GM21786 (cell line): ENCODE data around the gene STAT5B.
"Not testable (repeated sequence)": the region's sequence is repeated elsewhere in the genome, so short reads cannot be mapped to it uniquely, and the experiment has no call there.

Experiments used
- ATAC-seq: cut with Tn5 transposase; IDR thresholded peaks from one replicate; pipeline ENCODE4 v1.9.1; 2021; ENCODE audit not compliant: unreplicated experiment

The STAT5B gene

GRCh38 chr17:42307362-42307927 lies 31.3 kb upstream of the STAT5B start:
- ATAC-seq = no peak

GRCh38 chr17:42306385-42306667 lies 30.1 kb upstream of the STAT5B start:
- no peak for ATAC-seq

DNA sequence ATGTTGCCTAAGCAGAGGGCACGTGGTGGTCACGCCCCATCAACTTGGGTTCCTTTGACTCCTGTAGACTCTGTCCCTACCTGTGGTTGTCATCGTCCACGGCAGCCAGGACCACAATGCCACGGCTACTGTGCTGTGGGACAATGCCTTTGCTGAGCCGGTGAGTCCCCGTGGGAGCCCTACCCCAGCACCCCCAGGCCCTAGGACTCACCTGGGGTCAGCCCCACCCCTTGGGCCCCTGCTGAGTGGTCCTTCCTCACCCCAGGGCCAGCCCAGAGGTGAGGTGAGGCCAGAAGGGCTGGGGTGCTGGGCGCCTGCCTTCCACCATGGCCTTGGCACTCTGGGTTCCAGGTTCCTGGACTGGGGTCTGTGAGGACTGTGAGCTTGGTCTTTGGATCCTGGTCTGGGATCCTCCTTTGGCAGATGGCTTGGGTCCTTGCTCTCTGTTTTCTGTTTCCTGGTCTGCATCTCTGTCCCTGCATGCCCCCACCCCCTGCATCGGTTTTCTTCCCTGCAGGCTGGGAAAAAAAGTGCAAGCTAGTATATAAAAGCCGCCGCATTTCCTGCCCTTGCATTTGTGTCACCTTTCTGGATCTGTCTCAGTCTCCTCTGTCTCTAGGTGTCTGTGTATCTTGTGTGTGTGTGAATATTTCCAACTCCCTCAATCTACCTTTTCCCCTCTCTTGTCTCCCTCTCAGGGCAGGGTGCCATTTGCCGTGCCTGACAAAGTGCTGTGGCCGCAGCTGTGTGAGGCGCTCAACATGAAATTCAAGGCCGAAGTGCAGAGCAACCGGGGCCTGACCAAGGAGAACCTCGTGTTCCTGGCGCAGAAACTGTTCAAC lies 29.6 kb upstream of the STAT5B start:
- no peak for ATAC-seq

DNA sequence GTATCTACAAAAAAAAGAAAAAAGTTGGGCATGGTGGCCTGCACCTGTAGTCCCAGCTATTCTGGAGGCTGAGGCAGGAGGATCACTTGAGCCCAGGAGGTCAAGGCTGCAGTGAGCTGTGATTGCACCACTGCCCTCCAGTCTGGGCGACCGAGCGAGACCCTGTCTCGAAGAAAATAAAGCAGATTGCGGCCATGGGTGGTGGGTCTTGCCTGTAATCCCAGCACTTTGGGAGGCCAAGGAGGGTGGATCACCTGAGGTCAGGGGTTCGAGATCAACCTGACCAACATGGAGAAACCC lies 28.8 kb upstream of the STAT5B start:
- ATAC-seq = not testable (repeated sequence)

- no peak for ATAC-seq
These were observed 28.2 kb upstream of the STAT5B start for GRCh38 chr17:42304187-42305030.

DNA sequence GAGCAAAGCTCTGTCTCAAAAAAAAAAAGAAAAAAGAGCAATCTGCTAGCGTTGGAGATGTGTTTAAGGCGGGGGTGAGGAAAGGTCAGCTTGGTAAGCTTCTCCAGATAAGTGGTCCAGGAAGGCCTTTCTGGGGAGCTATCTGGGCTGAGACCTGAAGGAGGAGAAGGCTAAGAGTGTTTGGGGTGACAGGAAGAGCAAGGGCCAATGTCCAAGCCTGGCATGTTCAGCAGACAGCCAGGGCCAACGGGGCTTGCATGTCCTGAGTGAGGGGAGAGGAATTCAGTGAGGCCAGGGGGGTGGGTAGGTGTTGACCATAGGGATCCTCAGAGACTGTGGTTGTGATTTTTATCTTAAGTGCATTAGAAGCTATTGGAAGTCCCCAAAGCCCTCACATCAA lies 27.5 kb upstream of the STAT5B start:
- ATAC-seq = no peak

- ATAC-seq = no peak
These were observed 24.8 kb upstream of the STAT5B start for GRCh38 chr17:42301022-42301421.

DNA sequence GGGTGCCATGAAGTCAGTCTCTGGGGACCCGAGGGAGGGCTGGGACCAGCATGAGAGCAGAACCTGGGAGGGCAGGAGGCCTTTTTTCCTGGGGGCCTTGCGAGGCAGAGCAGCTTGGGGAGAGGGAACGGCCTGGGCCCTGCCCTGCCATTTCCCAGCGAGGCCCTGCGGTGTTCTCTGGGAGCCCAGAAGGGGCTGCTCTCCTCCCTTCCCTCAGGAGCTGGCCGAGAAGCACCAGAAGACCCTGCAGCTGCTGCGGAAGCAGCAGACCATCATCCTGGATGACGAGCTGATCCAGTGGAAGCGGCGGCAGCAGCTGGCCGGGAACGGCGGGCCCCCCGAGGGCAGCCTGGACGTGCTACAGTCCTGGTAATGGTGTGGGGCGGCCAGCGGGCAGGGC lies 23.7 kb upstream of the STAT5B start:
- ATAC-seq = not testable (repeated sequence)

DNA sequence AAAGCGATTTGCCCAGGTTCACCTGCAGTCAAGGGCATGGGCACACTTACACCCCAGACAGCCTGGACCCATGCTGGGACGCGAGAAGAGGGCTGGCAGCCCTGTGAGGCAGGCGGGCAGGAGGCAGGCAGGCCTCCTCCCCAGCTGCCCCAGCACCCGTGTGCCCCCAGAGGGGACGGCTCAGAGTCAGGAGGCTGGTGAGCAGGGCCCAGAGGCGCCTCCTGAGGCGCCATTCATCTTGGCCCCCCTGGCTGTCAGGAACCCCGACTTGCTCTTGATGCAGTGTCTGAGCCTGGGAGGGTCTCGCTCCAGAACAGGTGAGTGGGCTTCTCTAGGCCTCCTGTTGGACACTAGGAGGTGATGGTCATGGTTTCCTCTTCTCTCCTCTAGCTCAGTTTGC lies 23.2 kb upstream of the STAT5B start:
- ATAC-seq = not testable (repeated sequence)

GRCh38 chr17:42297775-42298174 lies 21.6 kb upstream of the STAT5B start:
- not testable (repeated sequence) for ATAC-seq

GRCh38 chr17:42296012-42296411 lies 19.8 kb upstream of the STAT5B start:
- no peak for ATAC-seq

DNA sequence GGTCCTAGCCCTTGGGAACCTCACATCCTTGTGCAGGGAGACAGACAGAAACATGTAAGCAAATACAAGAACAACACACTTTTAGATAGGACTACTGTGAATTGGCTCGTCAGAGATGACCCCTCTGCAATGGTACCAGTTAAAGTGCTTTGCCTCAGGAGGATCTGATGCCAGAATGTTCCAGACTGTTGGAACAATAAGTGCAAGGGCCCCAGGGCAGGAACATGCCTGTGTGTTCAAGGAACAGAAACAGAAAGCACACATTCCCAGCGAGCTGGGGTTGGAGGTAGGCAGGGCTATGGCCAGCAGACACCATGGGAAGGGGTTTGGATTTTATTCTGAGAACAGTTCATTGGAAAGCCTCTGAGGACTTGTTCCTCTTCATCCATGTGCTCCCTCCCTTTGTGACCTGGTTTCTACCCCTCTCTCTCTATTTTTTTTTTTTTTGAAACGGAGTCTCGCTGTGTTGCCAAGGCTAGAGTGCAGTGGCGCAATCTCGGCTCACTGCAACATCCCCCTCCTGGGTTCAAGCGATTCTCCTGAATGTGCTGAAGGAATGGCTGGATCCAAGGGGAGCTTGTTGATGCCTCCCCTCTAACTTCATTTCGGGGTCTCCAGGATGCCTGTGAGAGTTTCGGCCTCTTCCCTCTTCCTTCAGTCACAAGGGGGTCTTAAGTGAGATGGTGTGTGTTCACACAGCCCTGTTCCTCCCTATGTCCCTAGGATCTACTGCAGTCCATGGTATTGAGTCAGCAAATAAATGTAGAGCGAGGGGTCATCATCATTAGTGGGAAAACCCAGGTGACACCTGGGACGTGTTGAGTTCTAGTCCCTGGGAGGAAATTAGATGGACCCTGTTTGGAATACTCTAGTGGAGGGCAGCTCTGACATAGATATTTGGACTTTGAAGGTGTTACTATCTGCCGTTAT lies 18.5 kb upstream of the STAT5B start:
- no peak for ATAC-seq

- ATAC-seq = no peak
These were observed 14.9 kb upstream of the STAT5B start for GRCh38 chr17:42291129-42291528.

DNA sequence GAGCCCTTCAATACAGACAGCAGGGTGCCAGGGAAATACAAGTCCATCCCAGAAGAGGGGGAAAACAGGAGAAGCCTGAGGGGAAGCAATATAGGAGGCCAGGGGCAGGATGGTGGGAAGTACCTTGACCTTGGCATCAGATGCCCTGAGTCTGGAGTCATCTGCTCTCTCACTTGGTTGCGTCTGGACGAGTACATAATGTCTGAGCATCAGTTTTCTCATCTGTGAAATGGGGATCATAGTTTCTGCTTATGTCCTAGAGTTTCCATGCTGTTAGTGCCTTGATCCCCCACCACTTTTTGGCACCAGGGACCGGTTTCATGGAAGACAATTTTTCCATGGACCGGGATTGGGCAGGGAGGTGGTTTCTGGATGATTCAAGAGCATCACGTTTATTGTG lies 14.4 kb upstream of the STAT5B start:
- no peak for ATAC-seq

- no peak for ATAC-seq
These were observed 13.5 kb upstream of the STAT5B start for GRCh38 chr17:42289611-42290181.

- ATAC-seq = no peak
These were observed 12.8 kb upstream of the STAT5B start for GRCh38 chr17:42288803-42289610.

DNA sequence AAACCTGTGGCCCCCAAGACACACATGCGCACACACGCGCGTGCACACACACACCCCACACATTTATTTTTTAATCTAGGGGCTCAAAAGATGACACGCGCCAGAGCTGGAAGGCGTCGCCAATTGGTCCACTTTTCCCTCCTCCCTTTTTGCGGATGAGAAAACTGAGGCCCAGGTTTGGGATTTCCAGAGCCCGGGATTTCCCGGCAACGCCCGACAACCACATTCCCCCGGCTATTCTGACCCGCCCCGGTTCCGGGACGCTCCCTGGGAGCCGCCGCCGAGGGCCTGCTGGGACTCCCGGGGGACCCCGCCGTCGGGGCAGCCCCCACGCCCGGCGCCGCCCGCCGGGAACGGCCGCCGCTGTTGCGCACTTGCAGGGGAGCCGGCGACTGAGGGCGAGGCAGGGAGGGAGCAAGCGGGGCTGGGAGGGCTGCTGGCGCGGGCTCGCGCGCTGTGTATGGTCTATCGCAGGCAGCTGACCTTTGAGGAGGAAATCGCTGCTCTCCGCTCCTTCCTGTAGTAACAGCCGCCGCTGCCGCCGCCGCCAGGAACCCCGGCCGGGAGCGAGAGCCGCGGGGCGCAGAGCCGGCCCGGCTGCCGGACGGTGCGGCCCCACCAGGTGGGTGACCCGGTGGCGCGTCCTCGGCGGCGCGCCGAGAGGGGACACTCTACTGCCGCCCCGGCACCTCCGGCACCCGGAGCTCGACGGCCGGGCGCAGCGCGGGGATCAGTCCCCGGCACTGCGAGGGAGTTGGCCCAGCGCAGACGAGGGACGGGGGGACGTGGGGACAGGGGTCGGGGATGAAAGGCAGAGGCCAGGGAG lies 12.0 kb upstream of the STAT5B start, which contains the start of gene STAT5A:
TSS of gene STAT5A (plus strand) at position 522 of the 826 bp plus-strand sequence. CDS start 914 bp downstream, outside the sequence.
- ATAC-seq = no peak

GRCh38 chr17:42287305-42287976 lies 11.2 kb upstream of the STAT5B start:
- ATAC-seq = no peak
